Stromal cell of bone marrow (primary cell): ENCODE results near the gene SLC2A3.
"Not testable (repeated sequence)": the region's sequence is repeated elsewhere in the genome, so short reads cannot be mapped to it uniquely, and the experiment has no call there.

Experiments
- DNase-seq: peaks from one replicate; pipeline ENCODE4 v3.0.0-alpha.2; 2012; ENCODE audit warnings: low read depth

The SLC2A3 gene

DNA sequence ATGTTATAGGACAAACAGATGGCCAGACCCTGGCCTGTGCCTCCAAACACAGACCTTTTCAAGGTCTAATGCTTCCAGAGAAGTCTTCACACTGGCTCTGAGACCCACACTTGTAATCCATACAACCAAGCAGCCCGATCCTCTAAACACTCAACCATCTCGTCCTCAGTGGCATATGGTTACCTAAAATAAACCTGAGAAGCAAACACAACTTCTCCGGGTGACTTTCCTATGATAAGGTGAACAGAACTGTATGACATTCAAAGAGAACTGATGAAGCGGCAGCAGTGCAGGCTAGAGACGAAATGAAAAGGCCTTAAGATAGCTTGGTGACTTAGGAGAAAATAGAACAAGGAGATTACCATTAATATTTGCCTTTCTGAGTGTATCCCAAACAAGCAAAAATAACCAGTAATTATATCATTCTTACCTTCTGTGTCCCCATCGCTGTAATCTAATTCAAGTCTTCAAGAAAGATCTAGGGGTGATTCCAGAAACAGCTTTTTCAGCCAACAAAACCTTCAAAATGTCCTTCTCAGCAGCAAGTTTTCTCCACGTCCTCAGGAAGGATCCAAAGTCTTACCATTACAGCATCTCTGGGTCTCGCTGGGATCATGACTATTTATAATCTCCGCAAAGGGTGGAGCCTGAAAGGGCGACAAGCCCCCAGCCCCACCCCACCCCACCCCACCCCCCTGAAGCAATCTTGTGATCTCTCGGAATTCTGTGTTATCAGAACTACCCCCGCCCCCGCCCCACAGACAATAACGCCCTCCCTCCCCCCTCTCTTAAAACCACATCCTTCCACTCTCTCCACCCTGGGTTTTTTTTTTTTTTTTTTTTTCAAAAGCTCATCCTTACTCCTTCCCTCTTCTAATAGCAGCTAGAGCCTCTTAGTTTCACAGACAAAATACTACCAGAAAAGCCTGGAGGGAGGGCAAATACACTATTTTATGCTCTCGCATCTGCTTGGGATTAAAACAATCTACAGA is at the start of gene SLC2A3:
Gene SLC2A3, minus strand, starts transcription at position 598 of the 992 bp plus-strand sequence. Its CDS starts 153 bp downstream, at position 445.
- DNase-seq: peak; percentile 90

DNA sequence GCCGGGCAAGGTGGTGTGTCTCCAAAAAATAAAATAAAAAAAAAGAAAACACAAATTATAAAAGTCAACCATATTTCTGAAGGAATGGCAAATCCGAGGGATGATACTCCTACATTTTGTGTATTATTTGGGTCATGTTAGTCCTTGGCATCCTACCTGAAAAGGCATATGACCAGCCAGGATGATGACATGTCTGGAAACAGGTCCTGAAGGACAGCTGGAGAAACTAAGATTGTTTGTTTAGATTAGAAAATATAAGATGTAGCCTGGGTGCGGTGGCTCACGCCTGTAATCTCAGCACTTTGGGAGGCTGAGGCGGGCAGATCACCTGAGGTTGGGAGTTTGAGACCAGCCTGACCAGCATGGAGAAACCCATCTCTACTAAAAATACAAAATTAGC is 48.9 kb upstream of the SLC2A3 start:
- DNase-seq: no peak

DNA sequence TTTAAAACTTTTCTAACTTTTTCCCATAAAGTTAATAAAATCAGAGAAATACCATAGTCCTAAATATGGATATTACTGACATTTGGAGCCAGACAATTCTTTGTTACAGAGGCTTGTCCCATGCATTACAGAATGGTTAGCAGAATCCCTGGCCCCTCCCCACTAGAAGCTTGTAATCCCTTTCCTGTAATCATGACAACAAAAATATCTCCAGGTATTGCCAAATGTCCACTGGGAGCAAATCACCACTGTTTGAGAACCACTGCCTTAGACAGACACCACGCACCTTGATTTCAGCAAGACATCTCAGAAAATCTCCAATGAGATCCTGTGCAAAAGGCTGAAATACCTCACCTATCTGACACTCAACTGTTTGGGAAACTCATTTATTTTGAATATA is 47.5 kb upstream of the SLC2A3 start:
- DNase-seq: not testable (repeated sequence)

DNA sequence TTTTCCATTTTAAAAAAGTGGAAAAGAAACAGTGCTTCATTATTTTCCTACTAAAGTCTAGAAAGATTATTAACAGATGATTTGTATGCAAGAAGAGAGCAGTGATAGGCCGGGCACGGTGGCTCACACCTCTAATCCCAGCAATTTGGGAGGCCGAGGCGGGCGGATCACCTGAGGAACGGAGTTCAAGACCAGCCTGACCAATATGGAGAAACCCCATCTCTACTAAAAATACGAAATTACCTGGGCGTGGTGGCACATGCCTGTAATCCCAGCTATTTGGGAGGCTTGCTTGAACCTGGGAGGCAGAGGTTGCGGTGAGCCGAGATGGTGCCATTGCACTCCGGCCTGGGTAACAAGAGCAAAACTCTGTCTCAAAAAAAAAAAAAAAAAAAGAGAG is 47.0 kb upstream of the SLC2A3 start:
- DNase-seq: not testable (repeated sequence)

DNA sequence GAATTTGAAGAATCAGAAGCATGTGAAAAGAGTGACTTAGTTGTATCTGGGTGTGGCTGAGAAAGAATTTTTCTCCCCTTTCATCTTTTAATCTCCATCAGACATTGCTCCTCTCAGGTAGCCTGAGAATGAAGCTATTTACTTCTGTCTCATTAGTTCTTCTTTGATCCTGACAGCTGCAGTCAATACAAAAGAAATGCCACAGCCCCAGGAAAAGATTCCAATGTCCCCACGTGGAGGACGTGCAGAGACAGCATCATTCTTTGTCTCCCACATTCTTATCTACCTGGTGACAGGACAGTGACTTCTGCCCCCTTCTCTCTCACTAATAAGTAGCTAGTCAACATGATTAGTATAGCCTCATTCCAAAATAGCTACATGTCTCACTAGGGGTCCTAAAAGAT is 46.3 kb upstream of the SLC2A3 start:
- DNase-seq: not testable (repeated sequence)

DNA sequence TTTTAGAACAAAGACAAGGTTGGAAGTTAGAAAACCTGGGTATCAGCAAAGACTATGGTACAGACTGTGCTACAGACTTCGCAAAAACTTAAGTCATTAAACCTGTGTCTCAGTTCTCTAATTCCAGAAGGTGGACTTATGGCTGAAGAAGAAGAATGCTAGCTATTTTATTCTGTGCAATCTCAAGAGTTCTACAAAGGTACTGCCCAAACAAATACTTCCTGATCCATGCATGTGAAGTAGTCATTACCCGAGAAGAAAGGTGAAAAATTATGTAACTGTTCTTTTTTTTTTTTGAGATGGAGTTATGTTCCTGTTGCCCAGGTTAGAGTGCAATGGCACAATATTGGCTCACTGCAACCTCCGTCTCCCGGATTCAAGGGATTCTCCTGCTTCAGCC is 45.5 kb upstream of the SLC2A3 start:
- DNase-seq: no peak

DNA sequence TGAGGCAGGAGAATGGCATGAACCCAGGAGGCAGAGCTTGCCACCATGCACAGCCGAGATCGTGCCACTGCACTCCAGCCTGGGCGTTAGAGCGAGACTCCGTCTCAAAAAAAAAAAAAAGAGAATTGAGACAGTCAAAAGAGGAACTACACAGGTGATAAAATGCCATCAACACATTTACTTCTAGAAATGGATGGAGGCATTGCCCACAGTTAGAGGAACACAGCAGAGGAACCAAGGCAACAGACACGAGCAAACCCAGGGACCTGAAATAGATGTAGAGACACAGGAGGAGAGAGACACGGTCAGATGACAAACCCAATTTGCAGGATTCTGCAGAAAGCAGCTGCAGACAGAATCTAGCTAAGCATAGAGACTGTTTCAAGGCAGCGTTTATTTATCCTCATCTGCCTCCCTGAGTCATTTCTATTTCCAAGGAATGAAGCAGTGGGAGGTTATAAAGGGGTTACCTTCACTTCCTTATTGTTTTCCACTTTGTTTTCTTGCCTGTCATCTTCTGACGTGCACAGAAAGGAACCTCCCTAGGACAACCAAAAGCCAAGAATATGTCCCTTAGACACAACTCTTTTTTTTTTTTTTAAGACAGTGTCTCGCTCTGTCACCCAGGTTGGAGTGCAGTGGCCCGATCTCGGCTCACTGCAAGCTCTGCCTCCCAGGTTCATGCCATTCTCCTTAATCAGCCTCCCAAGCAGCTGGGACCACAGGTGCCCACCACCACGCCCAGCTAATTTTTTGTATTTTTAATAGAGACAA is 41.6 kb upstream of the SLC2A3 start:
- not testable (repeated sequence) for DNase-seq

DNA sequence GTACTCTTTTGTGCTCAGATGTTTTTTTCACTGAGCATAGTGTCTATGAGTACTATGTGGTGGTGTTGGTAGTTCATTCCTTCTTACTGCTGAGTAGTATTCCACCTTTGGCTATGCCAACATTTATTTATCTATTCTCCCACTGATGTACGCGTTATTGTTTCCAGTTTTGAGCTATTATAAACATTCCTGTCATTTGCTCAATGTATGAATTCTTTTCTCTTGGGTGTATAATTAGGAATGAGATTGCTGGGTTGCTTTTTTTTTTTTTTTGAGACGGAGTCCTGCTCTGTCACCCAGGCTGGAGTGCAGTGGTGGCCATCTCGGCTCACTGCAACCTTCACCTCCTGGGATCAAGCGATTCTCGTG is 37.5 kb upstream of the SLC2A3 start:
- DNase-seq: no peak

DNA sequence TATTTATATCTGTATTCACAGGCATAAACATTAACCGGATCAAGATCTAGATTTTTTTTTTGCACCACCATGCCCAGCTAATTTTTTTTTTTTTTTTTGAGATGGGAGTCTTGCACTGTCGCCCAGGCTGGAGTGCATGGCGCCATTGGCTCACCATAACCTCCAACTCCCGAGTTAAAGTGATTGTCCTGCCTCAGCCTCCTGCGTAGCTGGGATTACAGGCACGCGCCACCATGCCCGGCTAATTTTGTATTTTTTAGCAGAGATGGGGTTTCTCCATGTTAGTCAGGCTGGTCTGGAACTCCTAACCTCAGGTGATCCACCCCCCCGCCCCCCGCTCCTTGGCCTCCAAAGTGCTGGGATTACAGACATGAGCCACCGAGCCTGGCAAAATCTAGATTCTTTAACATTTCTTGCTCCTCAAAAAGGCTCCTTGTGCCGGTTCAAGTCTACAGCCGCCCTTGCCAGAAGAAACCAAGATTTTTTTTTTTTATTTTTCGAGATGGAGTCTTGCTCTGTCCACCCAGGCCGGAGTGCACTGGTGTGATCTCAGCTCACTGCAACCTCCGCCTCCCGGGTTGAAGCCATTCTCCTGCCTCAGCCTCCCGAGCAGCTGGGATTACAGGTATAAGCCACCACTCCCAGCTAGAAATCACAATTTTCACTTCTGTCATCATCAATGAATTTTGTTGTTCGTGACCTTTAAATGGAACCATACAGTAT is 36.9 kb upstream of the SLC2A3 start:
- no peak for DNase-seq

DNA sequence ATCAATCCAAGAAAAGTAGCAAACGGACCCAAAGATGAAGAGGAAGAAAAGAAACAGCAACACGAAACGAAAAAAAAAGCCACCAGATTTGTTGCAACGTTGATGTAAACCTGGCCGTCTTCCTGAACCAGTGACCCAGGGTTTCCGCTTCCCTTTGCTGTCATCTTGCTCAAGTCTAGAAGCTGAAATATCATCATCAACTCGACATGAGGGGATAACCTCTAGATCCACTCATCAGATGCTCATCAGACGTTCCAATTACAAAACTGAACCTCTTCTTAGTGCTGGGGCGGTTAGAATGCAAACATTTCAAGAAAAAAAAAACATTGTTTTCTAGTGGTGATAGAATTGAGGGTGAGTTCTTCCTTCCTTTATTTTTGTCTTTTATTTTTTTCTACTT is 36.3 kb upstream of the SLC2A3 start:
- not testable (repeated sequence) for DNase-seq

DNA sequence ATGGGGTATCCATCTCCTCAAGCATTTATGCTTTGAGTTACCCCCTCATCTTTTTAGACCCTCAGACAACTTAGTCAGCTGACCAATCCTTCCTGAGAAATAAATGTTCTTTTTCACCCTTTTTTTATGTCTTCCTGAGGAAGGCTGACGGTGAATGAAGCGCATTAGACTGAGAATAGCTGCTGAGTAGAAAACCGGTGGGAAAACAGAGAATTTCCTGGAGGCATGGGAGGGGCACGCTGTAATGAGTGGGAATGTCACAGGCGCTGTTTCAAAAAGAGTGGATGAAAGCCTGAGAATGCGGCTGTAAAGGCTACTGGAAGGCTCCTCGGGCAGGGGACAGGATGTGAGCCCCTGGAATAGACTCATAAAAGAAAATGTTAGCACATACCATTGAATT is 35.8 kb upstream of the SLC2A3 start:
- DNase-seq: not testable (repeated sequence)

DNA sequence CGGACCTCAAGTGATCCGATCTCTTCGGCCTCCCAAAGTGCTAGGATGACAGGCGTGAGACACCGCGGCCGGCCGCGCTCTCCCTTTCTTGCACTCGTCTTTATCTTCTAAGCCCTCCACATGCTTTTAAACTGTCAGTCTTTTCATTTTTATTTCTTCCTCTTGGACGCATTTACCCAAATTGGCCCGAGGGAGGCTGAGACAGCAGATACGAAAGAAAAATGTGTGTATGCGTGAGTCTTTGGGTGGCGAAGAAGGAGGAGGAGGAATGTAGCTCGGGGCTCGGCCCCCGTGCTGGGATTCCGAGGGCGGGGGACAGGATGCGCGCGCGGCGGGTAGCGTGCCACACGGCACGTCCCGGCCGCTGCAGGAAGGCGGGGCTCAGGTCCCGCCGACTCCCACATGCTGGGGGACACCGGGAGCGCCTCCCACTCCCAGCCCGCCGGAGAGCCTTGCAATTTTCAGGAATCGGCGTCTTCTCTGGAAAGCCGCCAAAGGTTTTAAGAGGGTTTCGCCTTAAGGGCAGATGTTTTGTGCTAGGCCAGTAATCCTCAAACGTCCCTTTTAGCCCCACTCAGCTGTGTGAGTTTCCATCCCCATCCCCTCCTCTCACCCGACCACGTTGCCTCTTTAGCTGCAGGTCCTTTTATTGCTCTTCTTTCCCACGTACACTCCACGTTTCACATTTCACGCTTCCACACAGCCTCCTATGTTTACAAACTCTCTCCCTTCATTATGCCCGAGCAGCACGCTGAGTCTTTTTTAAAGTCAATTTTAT is 34.7 kb upstream of the SLC2A3 start:
- peak; percentile 88 for DNase-seq

DNA sequence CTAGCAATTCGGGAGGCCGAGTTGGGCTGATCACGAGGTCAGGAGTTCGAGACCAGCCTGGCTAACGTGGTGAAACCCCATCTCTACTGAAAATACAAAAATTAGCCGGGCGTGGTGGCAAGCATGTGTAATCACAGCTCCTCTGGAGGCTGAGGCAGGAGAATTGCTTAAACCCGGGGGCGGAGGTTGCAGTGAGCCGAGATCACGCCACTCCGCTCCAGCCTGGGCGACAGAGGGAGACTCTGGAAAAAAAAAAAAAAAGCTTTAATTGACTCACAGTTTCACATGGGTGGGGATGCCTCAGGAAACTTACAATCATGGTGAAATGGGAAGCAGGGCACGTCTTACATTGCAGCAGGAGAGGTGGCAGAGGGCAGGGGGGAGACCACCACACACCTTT is 30.6 kb upstream of the SLC2A3 start:
- no peak for DNase-seq

DNA sequence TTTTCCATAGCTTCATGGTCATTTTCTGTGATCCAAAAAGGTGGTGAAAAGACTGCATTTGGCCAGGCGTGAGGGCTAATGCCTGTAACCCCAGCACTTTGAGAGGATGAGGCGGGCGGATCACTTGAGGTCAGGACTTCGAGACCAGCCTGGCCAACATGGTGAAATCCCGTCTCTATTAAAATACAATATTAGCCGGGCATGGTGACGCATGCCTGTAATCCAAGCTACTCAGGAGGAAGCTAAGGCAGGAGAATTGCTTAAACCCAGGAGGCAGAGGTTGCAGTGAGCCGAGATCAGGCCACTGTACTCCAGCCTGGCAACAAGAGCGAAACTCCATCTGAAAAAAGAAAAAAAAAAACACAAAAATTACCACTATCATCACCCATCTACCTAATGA is 28.7 kb upstream of the SLC2A3 start:
- not testable (repeated sequence) for DNase-seq

DNA sequence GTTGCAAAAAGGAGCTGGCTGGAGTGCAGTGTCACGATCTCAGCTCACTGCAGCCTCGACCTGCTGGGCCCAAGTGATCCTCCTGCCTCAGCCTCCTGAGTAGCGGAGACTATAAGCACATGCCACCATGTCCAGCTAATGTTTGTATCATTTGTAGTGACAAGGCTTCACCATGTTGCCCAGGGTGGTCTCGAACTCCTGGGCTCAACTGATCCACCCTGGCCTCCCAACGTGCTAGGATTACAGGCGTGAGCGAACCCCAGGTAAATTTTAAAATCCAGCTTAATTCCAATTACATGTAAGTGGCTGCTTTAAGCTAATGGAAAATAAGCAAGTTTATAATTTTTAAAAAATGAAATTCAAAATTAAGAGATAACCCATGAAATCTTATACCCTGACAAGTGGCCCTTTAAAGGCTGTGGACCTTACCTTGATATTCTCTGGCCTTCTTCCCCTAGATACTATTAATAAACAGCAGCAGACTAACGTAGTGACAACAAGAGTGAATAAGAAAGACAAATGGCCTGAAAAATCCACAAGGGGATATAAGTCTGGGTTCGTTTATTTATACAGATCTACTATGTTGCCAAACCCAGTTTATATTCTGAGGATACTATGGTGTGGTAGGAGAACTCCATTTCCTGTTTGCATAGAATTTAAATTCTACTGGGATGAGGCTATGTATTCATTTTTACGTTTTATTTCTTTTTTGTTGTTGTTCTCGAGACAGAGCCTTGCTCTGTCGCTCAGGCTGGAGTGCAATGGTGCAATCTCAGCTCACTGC is 25.6 kb upstream of the SLC2A3 start:
- no peak for DNase-seq

DNA sequence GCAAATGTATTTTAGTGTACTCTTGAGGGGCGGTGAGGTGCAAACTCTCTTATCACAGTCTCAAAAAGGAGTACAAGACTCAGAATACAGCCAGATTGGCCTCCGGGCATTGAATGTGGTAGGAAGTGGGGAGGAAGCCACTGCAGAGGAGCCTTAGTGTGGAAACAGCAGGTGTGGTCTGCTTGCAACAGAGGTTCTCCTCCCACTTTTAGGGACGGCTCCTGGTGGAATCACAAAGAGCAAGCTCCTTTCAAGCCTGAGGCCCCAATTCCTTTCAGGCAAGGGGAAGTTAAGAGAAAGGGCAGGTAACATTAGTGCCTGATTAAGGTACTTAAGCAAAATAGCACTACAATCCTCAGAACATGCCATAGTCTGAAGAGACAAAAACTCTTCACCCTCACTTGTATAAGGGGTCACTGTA is 23.7 kb upstream of the SLC2A3 start:
- DNase-seq: no peak

DNA sequence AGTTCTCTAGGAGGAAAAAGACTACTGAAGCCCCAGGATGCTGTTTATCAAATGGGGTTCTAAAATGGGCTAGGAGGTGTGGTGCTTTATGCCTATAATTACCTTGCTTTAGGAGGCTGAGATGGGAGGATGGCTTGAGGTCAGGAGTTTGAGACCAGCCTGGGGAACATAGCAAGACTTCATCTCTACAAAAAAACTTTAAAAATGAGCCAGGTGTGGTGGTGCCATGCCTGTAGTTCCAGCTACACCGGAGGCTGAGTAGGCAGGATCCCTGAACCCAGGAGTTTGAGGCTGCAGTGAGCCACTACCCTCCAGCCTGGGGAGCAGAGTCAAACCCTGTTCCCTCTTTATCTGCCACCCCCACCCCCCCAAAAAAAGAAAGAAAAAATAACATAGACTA is 23.3 kb upstream of the SLC2A3 start:
- no peak for DNase-seq

DNA sequence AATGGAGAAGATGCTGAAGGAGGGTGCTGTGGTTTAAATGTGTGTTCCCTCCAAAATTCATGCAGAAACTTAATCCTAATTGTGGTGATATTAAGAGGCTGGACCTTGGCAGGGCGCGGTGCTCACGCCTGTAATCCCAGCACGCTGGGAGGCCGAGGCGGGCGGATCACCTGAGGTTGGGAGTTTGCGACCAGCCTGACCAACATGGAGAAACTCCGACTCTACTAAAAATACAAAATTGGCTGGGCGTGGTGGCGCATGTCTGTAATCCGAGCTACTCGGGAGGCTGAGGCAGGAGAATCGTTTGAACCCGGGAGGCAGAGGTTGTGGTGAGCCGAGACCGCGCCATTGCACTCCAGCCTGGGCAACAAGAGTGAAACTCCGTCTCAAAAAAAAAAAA is 18.9 kb upstream of the SLC2A3 start:
- not testable (repeated sequence) for DNase-seq

DNA sequence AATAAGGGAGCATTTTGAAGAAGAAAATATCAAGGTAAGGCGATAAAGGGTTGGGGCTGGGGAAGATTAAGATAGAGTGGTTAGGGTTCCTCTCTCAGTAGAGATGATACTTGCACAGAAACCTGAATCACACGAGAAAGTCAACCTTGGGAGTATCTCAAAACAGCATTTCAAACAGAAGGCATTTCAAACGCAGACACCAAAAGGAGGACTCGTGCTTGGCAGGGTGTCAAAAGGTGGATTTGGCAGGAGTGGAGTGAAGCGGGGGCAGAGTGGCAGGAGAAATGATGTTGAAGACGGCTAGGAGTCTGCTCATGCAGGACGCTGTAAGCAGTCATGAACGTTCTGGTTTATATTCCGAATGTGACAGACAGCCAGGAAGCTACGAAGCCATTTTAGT is 18.4 kb upstream of the SLC2A3 start:
- not testable (repeated sequence) for DNase-seq

DNA sequence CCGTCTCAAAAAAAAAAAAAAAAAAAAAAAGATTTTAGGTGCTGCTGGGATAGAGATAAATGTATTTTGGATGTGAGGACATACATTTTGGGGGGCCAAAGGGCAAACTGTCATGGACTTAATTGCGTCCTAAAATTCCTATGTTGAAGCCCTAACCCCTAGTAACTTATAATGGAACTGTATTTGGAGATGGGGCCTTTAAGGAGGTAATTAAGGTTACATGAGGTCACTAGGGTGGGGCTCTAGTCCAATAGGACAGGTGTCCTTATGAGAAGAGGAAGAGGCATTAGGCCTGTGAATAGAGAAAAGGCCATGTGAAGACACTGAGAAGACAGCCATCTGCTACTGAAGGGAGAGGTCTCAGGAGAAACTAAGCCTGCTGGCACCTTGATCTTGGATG is 17.9 kb upstream of the SLC2A3 start:
- DNase-seq: not testable (repeated sequence)

DNA sequence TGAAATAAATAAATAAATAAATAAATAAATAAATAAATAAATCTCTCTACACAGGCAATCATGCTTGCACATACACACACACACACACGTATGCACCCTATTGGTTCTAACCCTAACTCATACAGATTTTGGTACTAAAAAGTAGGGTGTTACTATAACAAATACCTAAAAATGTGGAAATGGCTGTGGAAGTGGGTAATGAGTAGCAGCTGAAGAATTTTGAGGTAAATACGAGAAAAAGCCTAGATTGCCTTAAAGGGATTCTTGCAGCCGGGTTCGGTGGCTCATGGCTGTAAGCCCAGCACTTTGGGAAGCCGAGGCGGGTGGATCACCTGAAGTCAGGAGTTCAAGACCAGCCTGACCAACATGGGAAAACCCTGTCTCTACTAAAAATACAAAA is 15.7 kb upstream of the SLC2A3 start:
- no peak for DNase-seq
